ENCODE data around the gene RBFOX1.
"Not testable (repeated sequence)": the region's sequence is repeated elsewhere in the genome, so short reads cannot be mapped to it uniquely, and the experiment has no call there.

The RBFOX1 gene

GRCh38 chr16:7471268-7471667, 138.6 kb downstream of the RBFOX1 start:
- DNase-seq (ENCODE audit: low spot score), result no peak

DNA sequence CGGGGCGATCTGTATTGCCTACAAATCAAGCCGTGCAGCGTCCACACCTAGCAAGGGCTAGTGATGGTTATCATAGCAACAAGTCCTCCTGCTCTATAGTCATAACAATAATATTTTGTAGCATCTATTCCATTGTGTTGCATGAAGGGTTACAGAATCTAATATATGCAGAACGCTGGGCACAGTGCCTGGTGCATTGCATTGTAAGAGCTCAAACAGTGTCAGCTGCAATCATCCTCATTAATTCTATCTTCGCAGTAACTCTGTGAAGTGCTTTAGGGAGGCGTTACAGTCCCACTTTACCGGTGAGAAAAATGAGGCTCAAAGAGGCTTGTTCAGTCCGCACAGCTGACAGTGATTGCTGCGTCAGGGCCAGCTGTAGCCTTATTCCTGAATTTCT, 149.4 kb downstream of the RBFOX1 start:
- no peak for DNase-seq (ENCODE audit: low spot score)

DNA sequence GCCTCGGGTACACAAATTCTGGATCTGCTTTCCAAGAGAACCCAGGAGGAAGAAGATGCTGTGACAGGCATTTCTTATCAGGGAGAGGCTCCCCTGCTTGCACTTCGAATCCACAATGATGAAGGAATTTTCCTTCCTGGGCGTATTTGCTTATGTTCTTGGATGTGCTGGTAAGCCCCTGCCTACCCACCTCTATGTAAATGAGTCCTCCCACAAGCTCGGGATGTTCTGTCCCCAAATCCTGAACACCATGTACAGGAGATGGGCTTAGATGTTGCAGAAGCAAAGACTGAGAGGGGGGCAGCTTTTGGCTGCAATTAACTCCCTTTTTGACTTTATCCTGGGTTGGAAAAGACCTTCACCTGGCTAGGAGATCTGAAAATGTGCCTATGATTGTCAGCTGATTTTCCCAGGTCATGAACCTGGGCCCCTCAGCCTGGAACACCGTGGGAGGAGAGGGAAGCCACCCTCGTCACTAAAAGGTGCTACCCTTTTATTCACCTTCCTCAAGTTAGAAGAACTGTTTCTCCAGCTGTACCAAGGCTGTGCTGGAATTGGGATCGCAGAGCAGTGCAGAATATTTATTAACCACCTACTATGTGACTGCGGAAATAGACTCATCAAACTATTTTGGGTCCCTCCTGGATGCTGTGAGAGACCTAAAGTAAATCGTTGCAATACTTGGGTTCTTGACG, 150.1 kb downstream of the RBFOX1 start:
- no peak for DNase-seq (ENCODE audit: low spot score)

DNA sequence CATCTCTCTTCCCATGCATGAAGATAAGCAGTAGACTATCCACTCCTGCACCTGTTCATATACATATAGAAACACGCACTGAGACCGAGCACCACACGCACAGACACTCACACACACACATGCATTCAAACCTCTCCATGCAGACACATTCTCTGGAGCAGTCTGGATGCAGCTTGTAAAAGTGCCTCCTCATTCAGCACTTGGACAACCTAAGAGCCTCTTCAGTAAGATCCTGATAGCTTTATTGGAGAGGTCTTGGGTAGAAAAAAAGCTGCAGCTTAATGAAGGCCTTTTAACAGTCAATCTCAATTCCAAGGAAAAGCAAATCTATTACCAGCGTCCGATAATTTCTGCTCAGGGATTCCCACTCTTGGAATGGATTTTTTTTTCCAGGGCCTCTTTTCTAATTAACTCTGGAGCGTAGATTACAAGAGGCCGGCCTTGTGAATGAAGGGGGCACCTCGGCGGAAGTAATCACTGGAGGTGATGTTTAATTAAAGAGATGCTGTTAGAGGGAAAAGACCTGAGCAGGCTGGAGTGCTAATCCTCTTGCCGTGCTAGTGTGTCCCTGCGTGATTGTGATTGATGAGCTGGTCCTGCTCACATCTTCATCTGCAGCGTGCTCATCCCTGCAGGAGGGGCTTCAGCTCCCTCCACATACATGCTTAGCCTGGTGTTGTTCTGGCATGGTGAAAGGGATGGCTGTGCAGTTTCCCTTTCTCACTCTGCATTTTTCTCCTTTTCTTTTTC, 155.1 kb downstream of the RBFOX1 start:
- DNase-seq (ENCODE audit: low spot score), result no peak

DNA sequence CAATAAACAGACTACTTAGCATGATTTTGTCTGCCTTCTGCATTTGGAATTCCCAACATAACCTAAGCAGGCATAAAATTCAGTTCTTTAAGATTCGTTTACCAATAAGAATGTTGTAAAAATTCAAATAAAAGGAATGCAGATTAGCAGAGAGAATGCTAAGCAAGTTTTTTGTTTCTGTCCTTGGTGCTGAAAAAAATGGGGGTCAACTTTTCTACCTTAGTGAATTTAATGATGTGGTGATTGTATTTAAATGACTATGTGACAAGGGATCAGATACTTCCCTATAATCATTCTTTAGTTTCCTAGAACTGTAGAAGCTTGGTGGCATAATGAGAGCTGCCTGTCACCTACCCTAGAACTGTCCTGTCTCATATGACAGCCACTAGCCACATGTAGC, 159.5 kb downstream of the RBFOX1 start:
- DNase-seq (ENCODE audit: low spot score), result no peak

- no peak for DNase-seq (ENCODE audit: low spot score)
Measured at GRCh38 chr16:7493133-7493532, 160.5 kb downstream of the RBFOX1 start.

DNA sequence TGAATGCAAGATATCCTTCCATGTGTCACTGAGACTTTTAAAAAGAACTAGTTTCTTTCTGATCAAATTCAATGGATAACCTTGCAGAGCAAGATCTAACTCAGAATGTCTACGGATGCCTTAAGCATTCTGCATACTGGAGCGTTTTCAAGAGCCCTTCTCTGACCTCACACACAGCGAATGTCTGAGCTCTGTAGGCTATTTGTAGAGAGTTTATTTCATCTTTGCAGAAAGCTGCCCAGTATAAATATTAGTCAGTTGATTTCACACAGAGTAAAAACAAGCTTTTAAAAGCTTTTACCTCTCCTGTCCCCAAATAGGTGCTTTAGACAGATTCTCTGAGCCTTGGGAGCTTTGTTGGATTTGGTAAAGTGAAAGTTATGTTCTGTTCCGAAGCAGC, 165.0 kb downstream of the RBFOX1 start:
- DNase-seq (ENCODE audit: low spot score), result no peak

DNA sequence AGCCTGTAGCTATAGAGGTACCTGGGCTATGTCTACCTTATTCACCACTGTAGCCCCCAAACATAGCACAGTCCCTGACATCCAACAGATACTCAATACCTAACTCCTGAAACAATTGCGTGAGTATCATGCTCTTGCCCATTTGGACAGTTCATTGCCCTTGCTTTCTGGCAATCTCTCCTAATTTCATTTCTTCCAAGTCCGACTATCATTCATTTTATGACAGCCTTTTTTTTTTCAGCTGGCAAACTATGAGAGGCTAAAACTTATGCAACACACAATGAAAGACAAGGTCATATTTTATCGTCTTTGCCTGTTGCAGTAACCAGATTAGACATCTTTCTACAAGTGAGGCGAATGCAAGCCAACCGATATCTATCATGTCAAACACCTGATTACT, 169.2 kb downstream of the RBFOX1 start:
- DNase-seq (ENCODE audit: low spot score), result no peak

DNA sequence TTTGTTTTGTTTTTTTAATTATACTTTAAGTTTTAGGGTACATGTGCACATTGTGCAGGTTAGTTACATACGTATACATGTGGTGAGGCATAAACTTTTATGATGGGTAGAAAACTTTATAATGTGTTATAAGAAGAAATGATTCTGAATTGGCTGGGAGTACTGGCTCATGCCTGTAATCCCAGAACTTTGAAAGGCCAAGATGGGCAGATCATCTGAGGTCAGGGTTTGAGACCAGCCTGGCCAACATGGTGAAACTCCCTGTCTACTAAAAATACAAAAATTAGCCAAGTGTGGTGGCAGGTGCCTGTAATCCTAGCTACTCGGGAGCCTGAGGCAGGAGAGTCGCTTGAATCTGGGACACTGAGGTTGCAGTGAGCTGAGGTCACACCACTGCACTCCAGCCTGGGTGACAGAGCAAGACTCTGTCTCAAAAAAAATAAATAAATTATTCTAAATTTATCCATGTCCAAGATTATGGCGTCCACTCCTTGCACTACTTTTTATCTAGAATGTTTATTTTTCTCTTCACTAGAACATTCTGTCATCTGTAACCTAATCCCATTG, 170.0 kb downstream of the RBFOX1 start:
- DNase-seq (ENCODE audit: low spot score), result not testable (repeated sequence)

DNA sequence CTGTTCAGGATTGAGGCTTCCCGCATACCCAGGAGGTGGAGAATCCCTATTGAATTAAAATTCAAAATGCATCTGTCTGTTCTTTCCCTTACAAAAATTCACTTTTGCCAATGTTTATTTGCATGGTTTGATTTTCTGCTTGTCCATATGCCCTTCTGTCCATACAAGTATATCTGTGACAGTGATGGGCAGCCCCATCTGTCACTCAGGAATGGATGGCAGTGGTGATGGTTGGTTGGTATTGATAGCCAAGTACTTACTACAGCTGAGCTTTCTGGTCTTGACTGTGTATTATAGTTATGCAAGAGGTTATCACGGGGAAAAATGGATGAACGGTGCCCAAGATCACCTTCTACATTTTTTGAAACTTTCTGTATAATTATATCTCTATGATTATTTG, 171.0 kb downstream of the RBFOX1 start:
- DNase-seq (ENCODE audit: low spot score), result no peak

GRCh38 chr16:7504844-7505243, 172.2 kb downstream of the RBFOX1 start:
- no peak for DNase-seq (ENCODE audit: low spot score)

GRCh38 chr16:7505495-7505894, 172.8 kb downstream of the RBFOX1 start:
- no peak for DNase-seq (ENCODE audit: low spot score)

GRCh38 chr16:7506363-7506762, 173.7 kb downstream of the RBFOX1 start:
- DNase-seq (ENCODE audit: low spot score), result no peak

GRCh38 chr16:7508656-7509055, 176.0 kb downstream of the RBFOX1 start:
- DNase-seq (ENCODE audit: low spot score), result no peak

DNA sequence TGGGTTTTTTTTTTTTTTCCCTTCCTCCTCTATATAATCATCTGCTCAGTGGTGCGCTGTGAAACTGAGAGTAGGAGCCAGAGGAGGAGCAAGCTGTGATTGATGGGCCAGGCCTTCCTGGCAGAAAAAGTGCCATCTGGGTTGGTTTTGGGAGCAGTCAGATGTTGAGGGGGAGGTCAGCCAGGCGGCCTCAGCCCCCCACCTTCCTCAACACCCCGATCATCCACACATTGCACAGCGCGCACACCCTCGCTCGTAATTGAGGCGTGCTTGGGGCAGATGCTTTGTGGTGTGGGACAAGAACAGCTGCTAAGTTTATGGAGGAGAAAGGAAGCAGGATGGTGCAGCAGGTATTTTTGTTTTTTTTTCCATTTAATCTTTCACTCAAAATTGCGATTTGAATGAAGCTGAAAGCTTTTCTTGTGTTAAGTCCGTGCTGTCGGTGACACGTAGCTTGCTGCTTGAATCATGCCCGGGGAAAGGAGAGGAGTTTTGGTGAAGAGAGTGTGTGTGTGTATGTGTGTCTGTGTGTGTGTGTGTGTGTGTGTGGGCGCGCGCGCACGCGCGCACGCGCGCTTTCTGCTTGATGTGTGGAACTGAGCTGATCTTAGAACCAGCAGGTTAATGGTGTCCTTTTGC, 177.4 kb downstream of the RBFOX1 start:
- no peak for DNase-seq (ENCODE audit: low spot score)

GRCh38 chr16:7511549-7512260, 179.1 kb downstream of the RBFOX1 start:
- DNase-seq (ENCODE audit: low spot score), result no peak

DNA sequence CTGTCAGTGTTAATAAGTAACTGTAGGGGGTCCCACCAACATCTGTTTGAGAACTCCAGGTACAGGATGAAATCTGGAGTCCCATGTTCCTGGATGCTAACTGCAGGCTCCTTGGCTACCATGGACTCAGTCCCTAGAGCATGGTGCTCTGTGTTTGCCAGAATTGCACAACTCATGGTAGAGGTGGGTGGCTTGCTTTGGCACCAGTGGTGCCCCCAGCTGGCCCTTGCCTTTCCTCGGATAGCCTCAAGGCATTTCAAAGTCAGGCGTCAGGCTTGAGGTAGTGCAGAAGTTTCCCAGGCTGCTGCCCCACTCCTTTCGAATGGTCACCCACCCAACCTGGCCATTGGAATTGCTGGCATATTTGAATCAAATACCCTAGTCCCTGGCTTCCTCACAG, 179.9 kb downstream of the RBFOX1 start:
- DNase-seq (ENCODE audit: low spot score), result no peak

DNA sequence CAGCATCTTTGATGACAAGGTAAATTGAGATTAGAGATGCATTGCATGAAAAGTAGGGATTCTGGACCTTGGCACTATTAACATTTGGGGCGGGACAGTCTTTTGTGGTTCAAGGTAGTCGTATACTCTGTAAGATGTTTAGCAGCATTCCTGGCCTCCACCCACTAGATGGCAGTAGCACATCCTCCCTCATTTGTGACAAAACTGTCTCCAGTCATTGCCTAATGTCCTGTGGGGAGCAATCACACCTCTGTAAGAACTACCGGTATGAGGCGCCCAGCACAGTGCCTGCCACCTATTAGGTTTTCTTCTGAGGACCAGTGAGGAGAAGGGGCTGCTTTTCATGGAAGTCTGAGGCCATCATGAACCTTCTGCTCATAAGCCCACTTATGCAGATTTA, 180.8 kb downstream of the RBFOX1 start:
- no peak for DNase-seq (ENCODE audit: low spot score)

DNA sequence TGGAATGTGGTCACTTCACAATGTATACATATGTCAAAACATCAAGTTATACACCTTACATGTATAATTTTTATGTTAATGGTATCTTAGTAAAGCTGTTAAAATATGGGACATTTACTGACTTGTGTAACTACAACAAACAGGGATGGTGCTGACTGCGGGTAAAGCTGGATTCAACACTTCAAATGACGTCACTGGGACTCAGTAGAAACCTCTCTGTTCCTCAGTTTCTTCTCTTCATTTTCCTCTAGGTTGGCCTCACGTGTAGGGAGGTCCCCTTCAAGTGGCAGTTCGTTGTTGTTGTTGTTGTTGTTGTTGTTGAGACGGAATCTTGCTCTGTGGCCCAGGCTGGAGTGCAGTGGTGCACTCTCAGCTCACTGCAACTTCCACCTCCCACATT, 182.9 kb downstream of the RBFOX1 start:
- no peak for DNase-seq (ENCODE audit: low spot score)

DNA sequence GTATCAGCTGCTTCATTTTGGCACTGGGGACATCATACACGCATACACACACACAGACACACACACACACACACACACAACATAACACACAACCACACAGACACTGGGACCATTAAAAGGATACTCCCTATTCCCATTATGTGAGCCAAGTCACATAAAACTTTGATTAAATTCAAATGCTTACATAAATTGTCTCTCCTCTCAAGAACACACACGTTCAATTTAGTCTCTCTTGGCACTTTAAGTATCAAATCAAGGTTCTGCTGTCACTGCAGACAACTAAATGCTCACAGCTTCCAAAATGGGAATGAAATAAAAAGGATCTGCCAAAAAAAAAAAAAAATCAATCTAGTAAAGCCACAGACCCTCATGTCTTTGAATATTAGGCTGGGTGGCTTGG, 184.9 kb downstream of the RBFOX1 start:
- no peak for DNase-seq (ENCODE audit: low spot score)

DNA sequence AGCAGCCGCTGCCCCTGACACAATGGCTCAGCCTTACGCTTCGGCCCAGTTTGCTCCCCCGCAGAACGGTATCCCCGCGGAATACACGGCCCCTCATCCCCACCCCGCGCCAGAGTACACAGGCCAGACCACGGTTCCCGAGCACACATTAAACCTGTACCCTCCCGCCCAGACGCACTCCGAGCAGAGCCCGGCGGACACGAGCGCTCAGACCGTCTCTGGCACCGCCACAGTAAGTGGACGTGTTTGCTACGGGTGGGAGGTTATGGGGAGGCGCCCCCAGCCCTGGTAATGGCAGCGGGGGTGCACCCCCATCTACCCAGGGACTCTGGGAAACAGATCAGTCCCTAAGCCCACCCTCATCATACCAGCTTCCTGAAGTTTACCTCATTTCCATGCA, 185.5 kb downstream of the RBFOX1 start:
- DNase-seq (ENCODE audit: low spot score), result no peak

GRCh38 chr16:7521834-7522233, 189.2 kb downstream of the RBFOX1 start:
- DNase-seq (ENCODE audit: low spot score), result no peak
